RWPE1 (cell line): ENCODE measurements around the gene ZNF423.

Source experiments
- CTCF ChIA-PET: fragments of 350-600 bp; sonication (Branson Sonifier 250); formaldehyde crosslinking; extraction: SDS; loops from one replicate; lab custom pipeline; 2021; lab: Yijun Ruan, JAX
- POLR2A ChIA-PET: fragments of 400-600 bp; formaldehyde crosslinking; extraction: SDS; loops from one replicate; lab custom pipeline; 2020; ENCODE audit warnings: antibody characterized with exemption; ENCODE audit not compliant: low non-redundant PET; lab: Yijun Ruan, JAX
- DNase-seq: peaks from one replicate; pipeline ENCODE4 v3.0.0; 2012; ENCODE audit warnings: low spot score
- H3K27ac ChIP-seq: fragments of 450-650 bp; 2 replicates; pipeline ENCODE4 v1.5.1; 2017
- TF ChIP-seq, protein P1 (sequence below): fragments of 450-650 bp; conservative IDR thresholded peaks from 2 replicates; pipeline ENCODE4 v1.5.1; 2017; ENCODE audit warnings: low read depth, mild to moderate bottlenecking

Gene ZNF423

DNA sequence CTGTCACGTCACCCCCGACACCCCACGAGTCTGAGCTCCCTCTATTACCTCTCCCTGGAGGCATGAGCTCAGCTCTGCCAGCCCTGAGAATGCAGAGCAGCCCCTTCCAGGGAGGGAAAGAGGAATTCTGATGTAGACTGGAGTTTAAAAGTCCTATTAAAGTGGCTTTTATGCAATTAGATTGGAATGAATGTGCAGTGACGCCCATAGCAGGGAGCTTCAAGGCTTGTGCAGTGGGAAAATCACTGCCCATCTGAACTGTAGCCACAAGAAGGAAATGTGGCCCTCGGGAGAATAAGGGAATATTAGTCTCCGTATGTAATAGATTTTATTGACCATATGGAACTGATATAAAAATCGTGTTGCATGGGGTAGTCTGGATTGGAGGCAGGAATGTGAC lies 66.9 kb downstream of the ZNF423 start:
- no peak for DNase-seq
- TF ChIP-seq, protein P1, sequence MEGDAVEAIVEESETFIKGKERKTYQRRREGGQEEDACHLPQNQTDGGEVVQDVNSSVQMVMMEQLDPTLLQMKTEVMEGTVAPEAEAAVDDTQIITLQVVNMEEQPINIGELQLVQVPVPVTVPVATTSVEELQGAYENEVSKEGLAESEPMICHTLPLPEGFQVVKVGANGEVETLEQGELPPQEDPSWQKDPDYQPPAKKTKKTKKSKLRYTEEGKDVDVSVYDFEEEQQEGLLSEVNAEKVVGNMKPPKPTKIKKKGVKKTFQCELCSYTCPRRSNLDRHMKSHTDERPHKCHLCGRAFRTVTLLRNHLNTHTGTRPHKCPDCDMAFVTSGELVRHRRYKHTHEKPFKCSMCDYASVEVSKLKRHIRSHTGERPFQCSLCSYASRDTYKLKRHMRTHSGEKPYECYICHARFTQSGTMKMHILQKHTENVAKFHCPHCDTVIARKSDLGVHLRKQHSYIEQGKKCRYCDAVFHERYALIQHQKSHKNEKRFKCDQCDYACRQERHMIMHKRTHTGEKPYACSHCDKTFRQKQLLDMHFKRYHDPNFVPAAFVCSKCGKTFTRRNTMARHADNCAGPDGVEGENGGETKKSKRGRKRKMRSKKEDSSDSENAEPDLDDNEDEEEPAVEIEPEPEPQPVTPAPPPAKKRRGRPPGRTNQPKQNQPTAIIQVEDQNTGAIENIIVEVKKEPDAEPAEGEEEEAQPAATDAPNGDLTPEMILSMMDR = no peak
- ChIA-PET POLR2A (no interaction called here), CTCF (no interaction called here)
- H3K27ac ChIP-seq = no peak overlapping the region

DNA sequence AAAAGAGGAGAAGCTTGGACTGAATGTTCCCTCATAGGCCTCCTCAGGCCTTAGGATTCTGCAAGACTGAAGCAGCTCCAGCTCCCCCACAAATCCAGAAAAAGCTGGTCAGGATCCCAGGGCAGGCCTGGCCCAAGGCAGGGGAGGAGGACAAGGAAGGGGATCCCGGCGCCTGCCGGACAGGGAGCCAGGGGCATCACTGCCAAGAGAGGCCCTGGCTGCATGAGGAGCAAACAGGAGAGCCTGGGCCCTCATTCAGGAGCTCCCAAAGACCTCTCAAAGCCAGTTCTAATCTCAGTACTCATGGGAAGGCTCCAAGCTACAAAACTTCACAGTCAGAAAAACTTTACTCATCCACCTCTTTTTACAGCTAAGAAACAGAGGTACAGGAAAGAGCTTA lies 67.3 kb downstream of the ZNF423 start:
- CTCF ChIA-PET = no interaction called here
- no peak for DNase-seq
- POLR2A ChIA-PET = no interaction called here
- TF ChIP-seq, protein P1 = no peak
- H3K27ac ChIP-seq = no peak overlapping the region

DNA sequence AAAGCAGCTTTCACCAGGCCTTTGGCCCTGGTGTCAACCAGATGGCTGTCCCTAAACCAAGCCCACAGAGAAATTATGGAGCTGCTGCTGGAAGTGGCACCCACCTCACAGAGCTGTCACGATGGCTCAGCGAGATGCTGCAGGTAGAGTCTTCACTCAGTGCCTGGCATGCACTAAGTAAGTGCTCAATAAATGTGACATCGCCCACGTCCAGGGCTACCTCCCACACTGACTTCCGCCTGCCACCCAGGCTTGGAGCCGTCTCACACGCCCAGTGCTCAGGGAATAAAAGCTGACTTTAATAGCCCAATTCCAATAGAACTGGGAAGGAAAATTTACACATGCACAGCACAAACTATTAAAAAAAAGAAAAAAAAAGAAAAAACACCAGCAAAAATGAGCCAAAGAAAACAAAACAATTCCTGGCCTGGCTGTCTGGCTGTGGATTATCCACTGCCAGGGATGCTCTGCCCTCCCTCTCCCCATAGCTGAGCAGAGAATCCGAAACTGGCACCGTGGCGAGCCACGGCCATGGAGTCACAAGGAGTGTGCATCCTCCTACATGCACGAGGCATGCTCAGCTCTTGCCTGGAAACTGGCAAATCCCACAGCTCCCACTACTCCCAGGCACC lies 68.9 kb downstream of the ZNF423 start:
- H3K27ac ChIP-seq = no peak overlapping the region
- CTCF ChIA-PET = interaction anchor here (0.6 to 0.9 kb wide), 3 partner anchors 18 to 935 kb away, joined by 3 read pairs; no protein-coding TSS in a partner anchor
- TF ChIP-seq, protein P1 = no peak

DNA sequence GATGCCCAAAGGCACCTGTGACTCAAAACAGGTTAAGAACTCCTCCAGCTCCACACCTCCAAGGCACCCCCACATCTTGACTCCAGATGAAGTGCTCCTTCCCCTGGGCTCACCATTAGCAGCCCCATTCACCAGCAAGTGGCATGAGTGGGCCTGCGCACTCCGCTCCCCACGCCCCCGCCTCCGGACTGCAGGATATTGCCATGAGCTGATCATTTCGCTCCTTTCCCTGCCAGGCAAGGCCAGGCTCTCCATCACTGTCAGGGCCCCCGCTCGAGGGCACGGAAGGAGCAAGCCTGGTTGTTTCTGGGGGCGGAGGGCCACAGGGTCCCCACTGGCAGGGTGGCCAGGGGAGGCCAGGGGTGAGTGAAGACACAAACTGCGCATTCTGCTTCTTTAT lies 69.9 kb downstream of the ZNF423 start:
- H3K27ac ChIP-seq = no peak overlapping the region
- TF ChIP-seq, protein P1 = no peak
- no peak for DNase-seq
- ChIA-PET CTCF (no interaction called here), POLR2A (no interaction called here)

More for the DNA sequence above, 68.9 kb downstream of the ZNF423 start:
- POLR2A ChIA-PET = no interaction called here
- no peak for DNase-seq

DNA sequence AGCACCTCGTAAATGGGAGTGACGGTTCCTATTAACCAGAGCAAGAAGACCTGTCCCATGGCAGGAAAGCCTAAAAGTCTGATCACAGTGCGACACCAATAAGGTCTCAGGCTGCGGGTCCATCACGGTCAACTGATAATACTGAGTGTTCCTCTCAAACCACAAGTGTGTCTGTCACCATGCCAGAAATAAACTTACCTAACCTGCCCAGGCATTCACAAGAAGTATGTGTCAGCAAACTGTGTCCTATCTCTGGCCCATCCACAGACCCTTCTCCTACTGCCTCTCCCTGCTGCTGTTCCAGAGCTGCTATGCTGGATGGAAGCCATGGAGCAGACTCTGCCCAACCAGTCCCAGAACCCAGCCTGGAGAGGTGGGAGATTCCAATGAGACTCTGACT lies 73.5 kb downstream of the ZNF423 start:
- no peak for DNase-seq
- TF ChIP-seq, protein P1 = no peak
- POLR2A ChIA-PET = interaction anchor here (0.6 kb wide), 1 partner anchor 12 kb away, joined by 3 read pairs; no protein-coding TSS in a partner anchor
- H3K27ac ChIP-seq = no peak overlapping the region
- CTCF ChIA-PET = no interaction called here

DNA sequence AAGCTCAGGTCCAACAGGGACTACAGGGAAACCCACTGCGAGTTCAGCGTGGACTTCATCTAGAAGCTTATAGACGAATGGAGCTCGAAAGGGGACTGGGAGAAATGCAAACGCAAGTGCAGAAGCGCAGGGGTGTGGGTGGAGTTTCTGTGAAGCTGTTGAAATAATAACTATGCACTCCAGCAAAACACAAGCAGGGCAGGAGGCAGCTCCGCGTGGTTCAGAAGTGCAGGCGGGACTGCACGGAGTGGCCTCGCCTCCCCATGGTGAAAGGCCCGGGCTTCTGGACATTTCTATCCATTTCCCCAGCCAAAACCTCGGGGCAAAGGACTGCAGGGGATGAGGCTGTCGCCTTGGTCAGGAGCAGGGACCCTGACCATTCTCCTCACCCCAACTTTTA lies 74.5 kb downstream of the ZNF423 start:
- no peak for DNase-seq
- ChIA-PET POLR2A (no interaction called here), CTCF (no interaction called here)
- TF ChIP-seq, protein P1 = no peak
- H3K27ac ChIP-seq = no peak overlapping the region
